ENCODE measurements around the gene INTS7.

INTS7 gene

GRCh38 chr1:212035123-212035834, at the start of gene INTS7, which contains the start of gene DTL:
TSS of gene INTS7 (minus strand) at chr1:212035557. CDS start at chr1:212035437, 120 bp downstream.
TSS of gene DTL (plus strand) at chr1:212035748. CDS start at chr1:212035891, 143 bp downstream.
- peak; percentile 73 for TF ChIP-seq CTCF (IDR thresholded peaks at IDR 0.05; ENCODE audit: low read depth, low read length, missing control alignments)
- peak; percentile 95 for DNase-seq (ENCODE audit: extremely low read depth, low read depth)
- peak within 1 kb of the TSS; percentile 94 for H3K4me3 ChIP-seq (replicated peaks; ENCODE audit: low read depth, low read length)

GRCh38 chr1:212082765-212083406, 47.5 kb upstream of the INTS7 start:
- no peak for TF ChIP-seq CTCF (IDR thresholded peaks at IDR 0.05; ENCODE audit: low read depth, low read length, missing control alignments)
- H3K4me3 ChIP-seq (replicated peaks; ENCODE audit: low read depth, low read length) = no peak overlapping the region
- no peak for DNase-seq (ENCODE audit: extremely low read depth, low read depth)

- no peak for DNase-seq (ENCODE audit: extremely low read depth, low read depth)
- TF ChIP-seq CTCF (IDR thresholded peaks at IDR 0.05; ENCODE audit: low read depth, low read length, missing control alignments) = no peak
- no peak overlapping the region for H3K4me3 ChIP-seq (replicated peaks; ENCODE audit: low read depth, low read length)
These were observed 43.5 kb upstream of the INTS7 start for GRCh38 chr1:212078826-212079225.

GRCh38 chr1:212077028-212077427, 41.7 kb upstream of the INTS7 start:
- H3K4me3 ChIP-seq (replicated peaks; ENCODE audit: low read depth, low read length) = no peak overlapping the region
- no peak for TF ChIP-seq CTCF (IDR thresholded peaks at IDR 0.05; ENCODE audit: low read depth, low read length, missing control alignments)
- DNase-seq (ENCODE audit: extremely low read depth, low read depth) = no peak

GRCh38 chr1:212074856-212075255, 39.5 kb upstream of the INTS7 start:
- H3K4me3 ChIP-seq (replicated peaks; ENCODE audit: low read depth, low read length) = no peak overlapping the region
- no peak for DNase-seq (ENCODE audit: extremely low read depth, low read depth)
- TF ChIP-seq CTCF (IDR thresholded peaks at IDR 0.05; ENCODE audit: low read depth, low read length, missing control alignments) = no peak

GRCh38 chr1:212074313-212074712, 39.0 kb upstream of the INTS7 start:
- TF ChIP-seq CTCF (IDR thresholded peaks at IDR 0.05; ENCODE audit: low read depth, low read length, missing control alignments) = no peak

More at GRCh38 chr1:212074313-212074712, 39.0 kb upstream of the INTS7 start:
- H3K4me3 ChIP-seq (replicated peaks; ENCODE audit: low read depth, low read length) = no peak overlapping the region
- no peak for DNase-seq (ENCODE audit: extremely low read depth, low read depth)

Measured in HFF-Myc (cell line).